HUES6 (cell line): ENCODE results near the gene BTBD9.
"Not testable (repeated sequence)": the region's sequence is repeated elsewhere in the genome, so short reads cannot be mapped to it uniquely, and the experiment has no call there.

Source experiments
- H3K27ac ChIP-seq: 2 replicates; pipeline ENCODE4 v1.7.0; 2013; ENCODE audit warnings: low read depth, mild to moderate bottlenecking, low read length, inconsistent platforms
- H3K27me3 ChIP-seq: 2 replicates; pipeline ENCODE4 v1.6.1; 2013; ENCODE audit warnings: low read length; ENCODE audit not compliant: control insufficient read depth, insufficient read depth
- H3K36me3 ChIP-seq: 2 replicates; pipeline ENCODE4 v1.6.1; 2013; ENCODE audit warnings: low read length; ENCODE audit not compliant: control insufficient read depth, insufficient read depth
- H3K4me1 ChIP-seq: 2 replicates; pipeline ENCODE4 v1.6.1; 2013; ENCODE audit warnings: low read length; ENCODE audit not compliant: control insufficient read depth, insufficient read depth
- H3K4me3 ChIP-seq: 2 replicates; pipeline ENCODE4 v1.5.1; 2013; ENCODE audit warnings: low read depth, low read length
- H3K9ac ChIP-seq: one replicate; pipeline ENCODE4 v1.6.1; 2013; ENCODE audit warnings: mild to moderate bottlenecking, low read length
- H3K9me3 ChIP-seq: 2 replicates; pipeline ENCODE4 v1.6.1; 2013; ENCODE audit warnings: low read depth, low read length; ENCODE audit not compliant: control insufficient read depth, insufficient read depth

The BTBD9 gene

GRCh38 chr6:38127284-38127683 is 512.4 kb downstream of the BTBD9 start:
- Histone ChIP-seq H3K9me3 (peaks cover 13% of the 10 kb centered on the region), H3K27me3 (no peaks in the 10 kb centered on the region), H3K4me1 (no peaks in the 10 kb centered on the region), H3K9ac (no peak overlapping the region), H3K36me3 (peaks cover 3% of the 10 kb centered on the region; the same call in 1 of the 2 replicates), H3K27ac (no peak overlapping the region), H3K4me3 (no peak overlapping the region)

GRCh38 chr6:38124224-38124926 is 515.4 kb downstream of the BTBD9 start:
- not testable (repeated sequence) for H3K4me1 ChIP-seq, H3K27ac ChIP-seq, H3K9ac ChIP-seq, H3K27me3 ChIP-seq, H3K36me3 ChIP-seq, H3K4me3 ChIP-seq
- peaks cover 13% of the 10 kb centered on the region for H3K9me3 ChIP-seq

- Histone ChIP-seq H3K27me3 (no peaks in the 10 kb centered on the region), H3K4me1 (peaks cover 21% of the 10 kb centered on the region), H3K9ac (no peak overlapping the region), H3K4me3 (no peak overlapping the region), H3K36me3 (no peaks in the 10 kb centered on the region), H3K9me3 (no peaks in the 10 kb centered on the region), H3K27ac (no peak overlapping the region)
These were observed 520.2 kb downstream of the BTBD9 start for GRCh38 chr6:38119516-38119915.

DNA sequence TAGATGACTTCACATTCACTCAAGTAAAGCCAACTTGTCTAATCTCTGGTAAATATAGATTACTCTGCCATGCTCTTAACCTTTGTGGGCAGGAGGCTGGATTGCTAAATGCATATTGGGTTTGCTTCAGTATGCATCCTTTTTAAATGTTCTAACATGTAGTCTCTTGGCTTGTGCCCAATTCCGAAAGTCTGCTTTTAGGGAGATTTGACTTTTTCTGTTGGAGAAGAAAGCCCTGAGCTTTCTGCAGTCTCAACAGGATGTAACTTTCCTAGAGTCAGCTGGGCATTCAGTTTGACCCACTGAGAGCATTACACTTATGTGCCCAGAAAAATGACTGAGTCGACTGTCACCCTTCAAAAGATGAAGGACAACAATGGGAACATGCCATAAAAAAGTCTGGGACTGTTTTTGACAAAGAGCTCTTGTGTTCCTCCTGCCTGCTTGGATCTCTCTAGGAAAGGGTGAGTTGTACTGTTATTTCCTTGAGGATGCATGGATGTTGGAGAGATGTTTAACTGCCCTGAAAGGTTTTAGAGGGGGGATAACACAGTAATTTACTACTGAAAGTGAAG is 520.9 kb downstream of the BTBD9 start:
- H3K27me3 ChIP-seq: no peaks in the 10 kb centered on the region
- H3K9ac ChIP-seq: no peak overlapping the region
- no peak overlapping the region for H3K27ac ChIP-seq
- no peaks in the 10 kb centered on the region for H3K9me3 ChIP-seq
- H3K4me3 ChIP-seq: no peak overlapping the region
- H3K36me3 ChIP-seq: no peaks in the 10 kb centered on the region
- H3K4me1 ChIP-seq: peaks cover 24% of the 10 kb centered on the region
